OCI-LY7 (cell line): ENCODE measurements around the gene ERC1. TPM values are rescaled to one million over a fixed set of nuclear protein-coding genes. Genes with fewer than 3 reads are reported as not detected.

ENCODE experiments used
- BruUV-seq: library from RNA; stranded (reverse); fragments of 400-500 nt; replicated peaks from 2 replicates; lab custom pipeline; 2021; lab: Mats Ljungman, UMichigan
- CTCF ChIA-PET: fragments of 300-600 bp; sonication (Branson Sonifier 250); formaldehyde crosslinking; loops from one replicate; lab custom pipeline; 2022; ENCODE audit warnings: antibody characterized with exemption; ENCODE audit not compliant: unreplicated experiment; lab: Charles Lee
- POLR2A ChIA-PET: fragments of 300-600 bp; sonication (Branson Sonifier 250); formaldehyde crosslinking; loops from one replicate; lab custom pipeline; 2022; ENCODE audit warnings: antibody characterized with exemption; lab: Charles Lee
- DNase-seq: peaks from one replicate; pipeline ENCODE4 v3.0.0-alpha.2; 2015; ENCODE audit warnings: low spot score
- H2AFZ ChIP-seq: fragments of 200-600 bp; sonication (generic), shearing (Covaris generic); 2 replicates; pipeline ENCODE4 v1.6.1; 2014; ENCODE audit warnings: mild to moderate bottlenecking, antibody characterized with exemption, low read length, moderate library complexity
- H3K27ac ChIP-seq: fragments of 200-600 bp; sonication (generic); 2 replicates; pipeline ENCODE4 v1.5.1; 2014; ENCODE audit warnings: mixed run types, low read depth, mild to moderate bottlenecking, moderate library complexity, low read length, inconsistent platforms; ENCODE audit not compliant: poor library complexity, severe bottlenecking
- H3K36me3 ChIP-seq: fragments of 200-600 bp; sonication (generic); 2 replicates; pipeline ENCODE4 v1.6.1; 2014; ENCODE audit warnings: mild to moderate bottlenecking, antibody characterized with exemption, low read length, moderate library complexity, mixed read lengths; ENCODE audit not compliant: insufficient read depth
- H3K4me1 ChIP-seq: fragments of 200-600 bp; sonication (generic); 2 replicates; pipeline ENCODE4 v1.5.1; 2014; ENCODE audit warnings: mild to moderate bottlenecking, low read length; ENCODE audit not compliant: insufficient read depth, poor library complexity, severe bottlenecking
- H3K4me2 ChIP-seq: fragments of 200-600 bp; sonication (generic); 2 replicates; pipeline ENCODE4 v1.6.1; 2014; ENCODE audit warnings: mild to moderate bottlenecking, low read length
- H3K4me3 ChIP-seq: fragments of 200-600 bp; sonication (generic); 2 replicates; pipeline ENCODE4 v1.5.1; 2014; ENCODE audit warnings: mild to moderate bottlenecking, low read depth, low read length; ENCODE audit not compliant: poor library complexity, severe bottlenecking
- H3K79me2 ChIP-seq: fragments of 200-600 bp; sonication (generic); 2 replicates; pipeline ENCODE4 v1.6.1; 2016; ENCODE audit warnings: low read depth, mild to moderate bottlenecking, low read length, moderate library complexity, mixed read lengths; ENCODE audit not compliant: insufficient read depth
- H3K9me2 ChIP-seq: fragments of 200-600 bp; sonication (generic); 2 replicates; pipeline ENCODE4 v1.6.1; 2016; ENCODE audit warnings: mild to moderate bottlenecking, low read length, mixed read lengths; ENCODE audit not compliant: insufficient read depth
- H3K9me3 ChIP-seq: fragments of 200-600 bp; sonication (generic); 2 replicates; pipeline ENCODE4 v1.6.1; 2014; ENCODE audit warnings: mild to moderate bottlenecking, mixed run types, low read length, mixed read lengths
- H4K20me1 ChIP-seq: fragments of 200-600 bp; sonication (generic); 2 replicates; pipeline ENCODE4 v1.6.1; 2014; ENCODE audit warnings: mild to moderate bottlenecking, antibody characterized with exemption, low read length, moderate library complexity, mixed read lengths; ENCODE audit not compliant: insufficient read depth
- EZH2phosphoT487 ChIP-seq: fragments of 200-600 bp; sonication (generic); IDR thresholded peaks from 2 replicates; pipeline ENCODE4 v1.6.1; 2018; ENCODE audit warnings: low read depth, borderline replicate concordance, mild to moderate bottlenecking, mixed run types, antibody characterized with exemption, low read length, moderate library complexity, mixed read lengths
- intact Hi-C: fragments of 100-400 bp; cut with micrococcal nuclease; formaldehyde crosslinking; loops from one replicate; pipeline ENCODE4 v1.10.0; 2022; ENCODE audit not compliant: unreplicated experiment
- total RNA-seq, 2 experiments: library from RNA; depleted of rRNA in 1 of 2; stranded (reverse); fragments of >200 nt in 1 of 2; shearing (Covaris generic) in 1 of 2; gene quantifications; 2 replicates each; pipeline ENCODE4 v1.2.3, GENCODE V29; 2014 to 2022
- TF ChIP-seq, protein P1 (sequence below): fragments of 200-600 bp; sonication (generic); conservative IDR thresholded peaks from 2 replicates; pipeline ENCODE4 v1.5.1; 2014; ENCODE audit warnings: mild to moderate bottlenecking, antibody characterized with exemption, low read length, moderate library complexity, mixed read lengths

Gene ERC1
- total RNA-seq, 2 experiments from 2014 or later, result 26.9 to 86.9 TPM

- ChIA-PET POLR2A (interaction anchor here (0.5 to 1.6 kb wide), 2 partner anchors 9 to 217 kb away, joined by 3 to 5 read pairs; no protein-coding TSS in a partner anchor), CTCF (interaction anchor here (0.6 to 1.4 kb wide), 2 partner anchors 19 to 355 kb away, joined by 3 to 5 read pairs; partner anchors contain the start of gene RAD52)
- Histone ChIP-seq H2AFZ (no peak overlapping the region), H3K4me1 (no peaks in the 10 kb centered on the region), H3K36me3 (no peaks in the 10 kb centered on the region), H4K20me1 (no peaks in the 10 kb centered on the region), H3K4me2 (no peak overlapping the region), H3K4me3 (no peak overlapping the region), H3K27ac (no peak overlapping the region), H3K79me2 (no peaks in the 10 kb centered on the region), H3K9me2 (no peaks in the 10 kb centered on the region), H3K9me3 (no peaks in the 10 kb centered on the region)
- intact Hi-C loops, result no loop called here
- DNase-seq, result no peak
- BruUV-seq, result no TSS peak
- TF ChIP-seq, protein P1, sequence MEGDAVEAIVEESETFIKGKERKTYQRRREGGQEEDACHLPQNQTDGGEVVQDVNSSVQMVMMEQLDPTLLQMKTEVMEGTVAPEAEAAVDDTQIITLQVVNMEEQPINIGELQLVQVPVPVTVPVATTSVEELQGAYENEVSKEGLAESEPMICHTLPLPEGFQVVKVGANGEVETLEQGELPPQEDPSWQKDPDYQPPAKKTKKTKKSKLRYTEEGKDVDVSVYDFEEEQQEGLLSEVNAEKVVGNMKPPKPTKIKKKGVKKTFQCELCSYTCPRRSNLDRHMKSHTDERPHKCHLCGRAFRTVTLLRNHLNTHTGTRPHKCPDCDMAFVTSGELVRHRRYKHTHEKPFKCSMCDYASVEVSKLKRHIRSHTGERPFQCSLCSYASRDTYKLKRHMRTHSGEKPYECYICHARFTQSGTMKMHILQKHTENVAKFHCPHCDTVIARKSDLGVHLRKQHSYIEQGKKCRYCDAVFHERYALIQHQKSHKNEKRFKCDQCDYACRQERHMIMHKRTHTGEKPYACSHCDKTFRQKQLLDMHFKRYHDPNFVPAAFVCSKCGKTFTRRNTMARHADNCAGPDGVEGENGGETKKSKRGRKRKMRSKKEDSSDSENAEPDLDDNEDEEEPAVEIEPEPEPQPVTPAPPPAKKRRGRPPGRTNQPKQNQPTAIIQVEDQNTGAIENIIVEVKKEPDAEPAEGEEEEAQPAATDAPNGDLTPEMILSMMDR, result no peak
- no peak for TF ChIP-seq EZH2phosphoT487
Measured at GRCh38 chr12:968545-968944, 22.5 kb upstream of the ERC1 start.

DNA sequence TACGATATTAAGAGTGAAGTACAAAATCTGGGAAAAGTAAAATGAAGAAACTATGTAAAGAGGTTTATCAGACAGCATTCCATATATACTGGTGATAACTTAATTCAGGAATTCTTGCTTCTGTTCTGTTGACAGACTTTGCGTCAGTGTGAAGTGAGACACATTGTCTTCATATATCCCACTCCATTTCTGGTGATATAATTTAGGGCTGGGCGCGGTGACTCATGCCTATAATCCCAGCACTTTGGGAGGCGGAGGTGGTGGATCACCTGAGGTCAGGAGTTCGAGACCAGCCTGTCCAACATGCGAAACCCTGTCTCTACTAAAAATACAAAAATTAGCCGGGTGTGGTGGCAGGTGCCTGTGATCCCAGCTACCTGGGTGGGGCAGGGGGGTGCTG lies 21.2 kb upstream of the ERC1 start:
- intact Hi-C loops, result no loop called here
- Histone ChIP-seq H3K4me2 (no peak overlapping the region), H3K9me3 (no peaks in the 10 kb centered on the region), H3K4me3 (no peak overlapping the region), H3K9me2 (no peaks in the 10 kb centered on the region), H3K79me2 (no peaks in the 10 kb centered on the region), H3K27ac (no peak overlapping the region), H3K36me3 (no peaks in the 10 kb centered on the region), H3K4me1 (no peaks in the 10 kb centered on the region), H2AFZ (no peak overlapping the region), H4K20me1 (no peaks in the 10 kb centered on the region)
- ChIA-PET POLR2A (interaction anchor here (0.7 kb wide), 1 partner anchor 11 kb away, joined by 3 read pairs; no protein-coding TSS in a partner anchor), CTCF (interaction anchor here (0.7 to 0.9 kb wide), 2 partner anchors 123 to 394 kb away, joined by 3 read pairs; no protein-coding TSS in a partner anchor)
- no TSS peak for BruUV-seq
- DNase-seq, result no peak
- no peak for TF ChIP-seq EZH2phosphoT487
- TF ChIP-seq, protein P1, result no peak

GRCh38 chr12:971991-972390 lies 19.0 kb upstream of the ERC1 start:
- CTCF ChIA-PET, result no interaction called here

More at GRCh38 chr12:971991-972390, 19.0 kb upstream of the ERC1 start:
- Histone ChIP-seq H2AFZ (no peak overlapping the region), H3K9me2 (no peaks in the 10 kb centered on the region), H4K20me1 (no peaks in the 10 kb centered on the region), H3K4me2 (no peak overlapping the region), H3K27ac (no peak overlapping the region), H3K79me2 (no peaks in the 10 kb centered on the region), H3K36me3 (no peaks in the 10 kb centered on the region), H3K9me3 (no peaks in the 10 kb centered on the region), H3K4me3 (no peak overlapping the region), H3K4me1 (no peaks in the 10 kb centered on the region)
- BruUV-seq, result no TSS peak
- intact Hi-C loops, result no loop called here
- TF ChIP-seq, protein P1, result no peak
- TF ChIP-seq EZH2phosphoT487, result no peak
- POLR2A ChIA-PET, result interaction anchor here (0.7 kb wide), 1 partner anchor 16 kb away, joined by 5 read pairs; no protein-coding TSS in a partner anchor
- no peak for DNase-seq
